ENCODE results near the gene CHCHD6.

DNA sequence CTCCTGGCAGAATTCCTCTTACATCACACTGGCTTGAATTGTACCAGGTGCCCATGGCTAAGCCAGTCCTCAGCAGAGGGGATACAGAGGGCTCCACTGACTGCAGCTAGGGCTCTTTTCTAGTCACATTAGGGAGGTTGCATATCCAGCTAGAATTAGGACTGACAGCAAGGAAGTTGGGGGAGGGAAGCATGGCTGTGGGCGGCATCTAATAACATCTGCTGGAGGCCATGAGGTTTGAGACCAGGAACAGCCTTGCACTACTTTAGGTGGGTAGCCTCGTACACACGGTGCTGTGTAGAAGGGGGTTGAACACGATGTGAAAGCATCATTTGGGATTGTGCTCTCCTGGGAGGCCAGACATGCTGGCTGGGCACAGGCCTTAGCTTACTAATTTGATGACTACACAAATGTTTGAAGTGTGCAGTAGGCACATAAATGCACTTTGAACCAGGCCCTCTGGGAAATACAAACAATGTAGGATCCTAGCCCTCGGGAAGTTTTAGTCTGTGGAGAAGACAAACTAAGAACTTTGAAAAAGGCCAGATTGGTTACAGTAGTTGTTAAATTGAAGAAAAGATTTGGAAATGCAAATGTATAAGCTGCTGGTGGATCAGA, 30.2 kb downstream of the CHCHD6 start:
- TF ChIP-seq, protein P1, sequence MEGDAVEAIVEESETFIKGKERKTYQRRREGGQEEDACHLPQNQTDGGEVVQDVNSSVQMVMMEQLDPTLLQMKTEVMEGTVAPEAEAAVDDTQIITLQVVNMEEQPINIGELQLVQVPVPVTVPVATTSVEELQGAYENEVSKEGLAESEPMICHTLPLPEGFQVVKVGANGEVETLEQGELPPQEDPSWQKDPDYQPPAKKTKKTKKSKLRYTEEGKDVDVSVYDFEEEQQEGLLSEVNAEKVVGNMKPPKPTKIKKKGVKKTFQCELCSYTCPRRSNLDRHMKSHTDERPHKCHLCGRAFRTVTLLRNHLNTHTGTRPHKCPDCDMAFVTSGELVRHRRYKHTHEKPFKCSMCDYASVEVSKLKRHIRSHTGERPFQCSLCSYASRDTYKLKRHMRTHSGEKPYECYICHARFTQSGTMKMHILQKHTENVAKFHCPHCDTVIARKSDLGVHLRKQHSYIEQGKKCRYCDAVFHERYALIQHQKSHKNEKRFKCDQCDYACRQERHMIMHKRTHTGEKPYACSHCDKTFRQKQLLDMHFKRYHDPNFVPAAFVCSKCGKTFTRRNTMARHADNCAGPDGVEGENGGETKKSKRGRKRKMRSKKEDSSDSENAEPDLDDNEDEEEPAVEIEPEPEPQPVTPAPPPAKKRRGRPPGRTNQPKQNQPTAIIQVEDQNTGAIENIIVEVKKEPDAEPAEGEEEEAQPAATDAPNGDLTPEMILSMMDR (IDR thresholded peaks at IDR 0.05) = no peak
- TF ChIP-seq EP300 (IDR thresholded peaks at IDR 0.05) = no peak
- TF ChIP-seq POLR2A (IDR thresholded peaks at IDR 0.05) = no peak
